ENCODE data around the gene IKBKE. TPM values are rescaled to one million over a fixed set of nuclear protein-coding genes. Genes with fewer than 3 reads are reported as not detected.

The IKBKE gene
- total RNA-seq, 4 donors from 2014 or later, result 4.3 to 8.2 (median 5.6) TPM

DNA sequence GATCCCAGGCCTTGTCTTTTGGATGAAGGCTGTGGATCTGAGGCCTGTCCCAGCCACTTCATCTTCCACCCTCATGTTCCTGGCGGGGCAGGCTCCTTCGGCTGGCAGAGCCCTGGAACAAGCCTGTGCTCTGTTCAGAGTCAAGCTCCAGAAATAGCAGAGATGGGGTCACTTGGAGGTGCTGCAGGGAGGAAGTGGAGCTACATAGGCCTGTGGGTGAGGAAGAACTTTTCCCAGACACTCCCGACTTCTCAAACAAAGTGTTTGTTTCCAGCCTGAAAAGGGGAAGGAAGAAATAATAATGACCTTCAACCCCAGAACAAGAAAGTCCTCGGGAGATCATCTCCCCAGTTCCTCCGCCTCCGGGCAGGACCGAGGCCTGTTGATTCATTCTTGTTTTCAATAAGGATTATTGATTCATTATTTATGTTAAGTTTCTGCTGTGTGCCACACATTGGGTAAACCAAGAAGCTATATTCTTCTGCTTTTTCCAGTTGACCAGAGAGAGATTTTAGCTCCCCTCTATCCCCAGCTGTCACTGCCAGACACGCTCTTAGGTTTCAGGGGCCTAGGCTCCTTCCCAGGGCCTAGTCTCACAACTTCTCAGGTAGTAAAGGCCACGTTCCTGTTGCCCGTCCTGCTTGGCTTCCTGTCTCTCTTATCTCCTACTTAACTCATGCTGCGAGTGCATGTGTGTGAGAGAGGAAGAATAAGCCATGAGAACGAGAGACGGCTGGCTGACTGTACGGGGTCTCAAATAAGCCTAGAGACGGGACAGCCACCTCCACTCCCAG, 16.9 kb downstream of the IKBKE start:
- no peak for TF ChIP-seq CTCF (IDR thresholded peaks at IDR 0.05)
- DNase-seq (ENCODE audit: low spot score), result no peak
- ATAC-seq (ENCODE audit: low FRiP score), result no peak

- TF ChIP-seq CTCF (IDR thresholded peaks at IDR 0.05), result no peak
- ATAC-seq (ENCODE audit: low FRiP score) (no peak), DNase-seq (ENCODE audit: low spot score) (no peak)
Observed at GRCh38 chr1:206487970-206488369, 17.7 kb downstream of the IKBKE start.

DNA sequence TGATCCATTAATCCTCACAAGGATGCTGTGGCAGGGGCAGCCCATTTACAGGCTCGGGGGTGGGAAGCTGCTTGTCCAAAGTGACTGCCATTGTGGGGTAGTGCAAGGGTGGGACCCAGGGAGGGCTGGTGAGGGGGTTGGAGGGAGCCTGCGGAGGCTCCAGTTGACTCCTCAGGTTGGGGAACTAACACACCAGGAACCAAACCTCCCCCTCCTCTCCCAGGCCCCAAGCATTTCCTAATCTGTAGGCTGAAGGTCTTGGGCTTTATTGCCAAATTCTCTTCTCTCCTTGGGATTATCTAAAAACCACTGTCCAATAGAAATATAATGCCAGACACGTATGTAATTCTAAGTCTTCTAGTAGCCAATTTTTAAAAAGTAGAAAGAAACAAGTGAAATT, 18.2 kb downstream of the IKBKE start:
- TF ChIP-seq CTCF (IDR thresholded peaks at IDR 0.05), result no peak
- no peak for DNase-seq (ENCODE audit: low spot score)
- no peak for ATAC-seq (ENCODE audit: low FRiP score)

DNA sequence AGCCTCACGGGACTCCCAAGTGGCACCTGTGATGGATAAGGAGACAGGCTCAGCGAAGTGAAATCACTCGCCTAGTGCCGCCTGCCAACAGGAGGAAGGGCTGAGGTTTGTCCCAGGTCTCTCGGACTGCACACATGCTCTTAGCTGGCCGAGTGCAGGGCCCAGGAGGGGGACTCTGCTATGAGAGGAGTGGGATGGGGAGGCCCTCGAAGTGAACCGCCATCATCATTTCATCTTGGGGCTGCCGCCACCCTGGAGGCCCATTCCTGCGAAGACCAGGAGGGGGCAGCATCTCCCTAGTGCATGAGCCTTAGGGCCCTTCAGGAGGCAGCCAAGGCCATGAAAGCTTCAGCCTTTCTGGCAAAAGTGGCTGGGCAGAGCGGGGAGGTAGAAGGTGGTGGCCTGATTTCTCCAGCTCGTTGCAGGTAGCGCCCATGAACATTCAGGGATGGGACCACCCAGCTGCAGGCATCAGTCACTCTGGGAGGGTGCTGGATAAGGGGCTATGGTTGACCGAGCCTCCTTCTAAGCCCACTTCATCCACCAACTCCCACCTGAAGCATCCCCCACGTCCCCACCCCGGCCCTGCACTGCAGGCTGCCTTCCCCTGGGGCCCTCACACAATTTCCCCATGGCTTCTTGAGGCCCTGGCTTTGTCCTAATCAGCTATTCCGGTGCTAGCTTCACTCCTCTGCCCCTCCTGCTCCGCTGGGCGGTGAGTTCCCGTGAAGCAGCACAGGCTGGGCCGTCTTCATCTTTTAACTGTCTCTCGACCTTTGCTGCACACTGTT, 19.9 kb downstream of the IKBKE start:
- DNase-seq (ENCODE audit: low spot score), result peak; percentile 82
- ATAC-seq (ENCODE audit: low FRiP score), result peak; percentile 70
- TF ChIP-seq CTCF (IDR thresholded peaks at IDR 0.05), result peak in 2 of 3 donors; percentile 52 to 64

DNA sequence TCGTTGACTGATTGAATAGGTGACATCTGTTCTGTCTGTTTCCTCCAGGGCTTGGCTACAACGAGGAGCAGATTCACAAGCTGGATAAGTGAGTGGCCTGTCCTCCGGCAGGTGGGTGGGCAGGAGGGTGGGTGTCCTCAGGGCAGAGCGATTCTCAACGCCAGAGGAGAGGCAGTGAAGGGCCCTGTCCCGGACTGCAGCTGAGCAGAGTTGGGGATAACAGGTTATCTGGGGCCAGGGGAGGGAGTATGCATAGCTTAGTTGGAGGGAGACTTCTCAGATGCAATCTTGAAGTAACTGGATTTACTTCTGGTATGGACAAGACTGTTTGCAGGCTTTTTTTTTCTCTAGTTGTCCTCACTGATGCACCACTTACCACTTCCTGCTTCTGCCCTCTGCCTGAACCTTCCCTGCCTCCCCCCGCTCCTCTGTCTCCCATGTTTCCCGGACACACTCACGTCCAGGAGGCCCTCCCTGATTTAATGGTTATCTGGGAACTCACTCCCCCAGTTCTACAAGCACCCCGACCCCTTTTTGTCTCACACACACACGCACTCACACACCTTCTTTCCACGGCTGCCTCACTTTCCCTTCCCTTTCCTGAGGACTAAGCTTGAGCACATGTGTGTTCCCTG, 20.6 kb downstream of the IKBKE start:
- no peak for TF ChIP-seq CTCF (IDR thresholded peaks at IDR 0.05)
- DNase-seq (ENCODE audit: low spot score) (no peak), ATAC-seq (ENCODE audit: low FRiP score) (no peak)

- ATAC-seq (ENCODE audit: low FRiP score), result no peak
- no peak for DNase-seq (ENCODE audit: low spot score)
- no peak for TF ChIP-seq CTCF (IDR thresholded peaks at IDR 0.05)
Observed at GRCh38 chr1:206491616-206492015, 21.3 kb downstream of the IKBKE start.
